ENCODE measurements around the gene ZNF181. TPM values are rescaled to one million over a fixed set of nuclear protein-coding genes. Genes with fewer than 3 reads are reported as not detected.

The ZNF181 gene
- total RNA-seq, 1 experiment from 2014 or later, result 8.2 TPM

- Histone ChIP-seq H3K27me3 (replicated peaks; ENCODE audit: insufficient read depth, low read depth, low read length, poor library complexity) (no peaks in the 10 kb centered on the region), H3K27ac (ENCODE audit: low read depth, low read length, poor library complexity, severe bottlenecking) (no peak overlapping the region), H3K4me1 (ENCODE audit: insufficient read depth, low read length, poor library complexity, severe bottlenecking) (no peaks in the 10 kb centered on the region), H3K9me3 (ENCODE audit: low read depth, low read length, poor library complexity, severe bottlenecking) (peaks cover 77% of the 10 kb centered on the region), H3K4me3 (ENCODE audit: low read depth, low read length, poor library complexity, severe bottlenecking) (no peak overlapping the region), H3K36me3 (ENCODE audit: insufficient read depth, low read length, poor library complexity, severe bottlenecking) (no peaks in the 10 kb centered on the region)
- TF ChIP-seq EZH2 (IDR thresholded peaks at IDR 0.05; ENCODE audit: borderline replicate concordance, low read depth, low read length, poor library complexity, severe bottlenecking) (no peak), CTCF (conservative IDR thresholded peaks at IDR 0.05; ENCODE audit: low read depth, low read length) (no peak)
- no peak for DNase-seq (ENCODE audit: low spot score)
- no TSS peak for BruUV-seq (replicated peaks)
- intact Hi-C loops (cut with micrococcal nuclease; ENCODE audit: unreplicated experiment), result no loop called here
- ChIA-PET CTCF (interaction anchor here (0.6 kb wide), 1 partner anchor 9 kb away, joined by 5 read pairs; no protein-coding TSS in a partner anchor), POLR2A (ENCODE audit: low non-redundant PET) (no interaction called here)
These were observed 25.3 kb downstream of the ZNF181 start for GRCh38 chr19:34759218-34759917.

- TF ChIP-seq EZH2 (IDR thresholded peaks at IDR 0.05; ENCODE audit: borderline replicate concordance, low read depth, low read length, poor library complexity, severe bottlenecking), result no peak
- TF ChIP-seq CTCF (conservative IDR thresholded peaks at IDR 0.05; ENCODE audit: low read depth, low read length), result no peak
- BruUV-seq (replicated peaks), result no TSS peak
- ChIA-PET CTCF (no interaction called here), POLR2A (ENCODE audit: low non-redundant PET) (interaction anchor here (0.5 kb wide), 1 partner anchor 263 kb away, joined by 3 read pairs; no protein-coding TSS in a partner anchor)
- intact Hi-C loops (cut with micrococcal nuclease; ENCODE audit: unreplicated experiment), result no loop called here
- H3K4me1 ChIP-seq (ENCODE audit: insufficient read depth, low read length, poor library complexity, severe bottlenecking), result no peaks in the 10 kb centered on the region
- no peak for DNase-seq (ENCODE audit: low spot score)
- no peak overlapping the region for H3K4me3 ChIP-seq (ENCODE audit: low read depth, low read length, poor library complexity, severe bottlenecking)
- no peak overlapping the region for H3K27ac ChIP-seq (ENCODE audit: low read depth, low read length, poor library complexity, severe bottlenecking)
- H3K27me3 ChIP-seq (replicated peaks; ENCODE audit: insufficient read depth, low read depth, low read length, poor library complexity), result no peaks in the 10 kb centered on the region
- no peaks in the 10 kb centered on the region for H3K36me3 ChIP-seq (ENCODE audit: insufficient read depth, low read length, poor library complexity, severe bottlenecking)
- peaks cover 20% of the 10 kb centered on the region for H3K9me3 ChIP-seq (ENCODE audit: low read depth, low read length, poor library complexity, severe bottlenecking)
These were observed 32.3 kb downstream of the ZNF181 start for GRCh38 chr19:34766386-34766785.

- Histone ChIP-seq H3K4me1 (ENCODE audit: insufficient read depth, low read length, poor library complexity, severe bottlenecking) (no peaks in the 10 kb centered on the region), H3K27me3 (replicated peaks; ENCODE audit: insufficient read depth, low read depth, low read length, poor library complexity) (no peaks in the 10 kb centered on the region), H3K9me3 (ENCODE audit: low read depth, low read length, poor library complexity, severe bottlenecking) (peaks cover 4% of the 10 kb centered on the region), H3K27ac (ENCODE audit: low read depth, low read length, poor library complexity, severe bottlenecking) (no peak overlapping the region), H3K36me3 (ENCODE audit: insufficient read depth, low read length, poor library complexity, severe bottlenecking) (no peaks in the 10 kb centered on the region), H3K4me3 (ENCODE audit: low read depth, low read length, poor library complexity, severe bottlenecking) (no peak overlapping the region)
- no TSS peak for BruUV-seq (replicated peaks)
- CTCF ChIA-PET, result no interaction called here
- DNase-seq (ENCODE audit: low spot score), result peak; percentile 1
- POLR2A ChIA-PET (ENCODE audit: low non-redundant PET), result interaction anchor here (0.6 kb wide), 1 partner anchor 368 kb away, joined by 3 read pairs; no protein-coding TSS in a partner anchor
- intact Hi-C loops (cut with micrococcal nuclease; ENCODE audit: unreplicated experiment), result no loop called here
- TF ChIP-seq CTCF (conservative IDR thresholded peaks at IDR 0.05; ENCODE audit: low read depth, low read length) (no peak), EZH2 (IDR thresholded peaks at IDR 0.05; ENCODE audit: borderline replicate concordance, low read depth, low read length, poor library complexity, severe bottlenecking) (no peak)
These were observed 33.9 kb downstream of the ZNF181 start for GRCh38 chr19:34767951-34768350.
